Esophagus mucosa (tissue), 1 donor: ENCODE results near the gene GATA1. TPM values are rescaled to one million over a fixed set of nuclear protein-coding genes. Genes with fewer than 3 reads are reported as not detected.

ENCODE experiments used
- total RNA-seq: library from RNA; stranded (reverse); gene quantifications from one replicate; pipeline ENCODE4 v1.2.4, GENCODE V29; 2023
- donor health status: DM: yes; HTN: yes; CAD: no.

Gene GATA1
- total RNA-seq, 1 donor from 2014 or later: not detected

Other genes with a start within 250 kb of the GATA1 start
- 10.4 TPM for gene TBC1D25, start 246.9 kb upstream of the GATA1 start, total RNA-seq
- 273 TPM for gene RBM3, start 212.1 kb upstream of the GATA1 start, total RNA-seq
- gene WDR13, start 189.1 kb upstream of the GATA1 start, total RNA-seq: 70.2 TPM
- gene WAS, start 102.8 kb upstream of the GATA1 start, total RNA-seq: 1.2 TPM
- 6.4 TPM for gene SUV39H1, start 89.9 kb upstream of the GATA1 start, total RNA-seq
- 0.52 TPM for gene GLOD5, start 24.8 kb upstream of the GATA1 start, total RNA-seq
- 46.5 TPM for gene HDAC6, start 15.5 kb downstream of the GATA1 start, total RNA-seq
- gene ERAS, start 39.9 kb downstream of the GATA1 start, total RNA-seq: not detected
- gene PCSK1N, start 49.0 kb downstream of the GATA1 start, total RNA-seq: 0.36 TPM
- 33.9 TPM for gene TIMM17B, start 111.2 kb downstream of the GATA1 start, total RNA-seq
- gene PQBP1, start 111.3 kb downstream of the GATA1 start, total RNA-seq: 53.5 TPM
- 17.4 TPM for gene SLC35A2, start 125.1 kb downstream of the GATA1 start, total RNA-seq
- gene PIM2, start 132.4 kb downstream of the GATA1 start, total RNA-seq: 4.4 TPM
- 20.3 TPM for gene OTUD5, start 171.0 kb downstream of the GATA1 start, total RNA-seq
- 0.28 TPM for gene KCND1, start 185.3 kb downstream of the GATA1 start, total RNA-seq
- 21.2 TPM for gene GRIPAP1, start 215.7 kb downstream of the GATA1 start, total RNA-seq